Left lung (tissue), 10 donors: Measurements from ENCODE around the gene STPG3. TPM values are rescaled to one million over a fixed set of nuclear protein-coding genes. Genes with fewer than 3 reads are reported as not detected.

Experiments
- ATAC-seq: fragments of 200-7000 bp; cut with Tn5 transposase; one replicate; pipeline ENCODE4 v1.9.1; 2020; ENCODE audit warnings: moderate library complexity
- DNase-seq, 4 donors: peaks; one replicate each; pipeline ENCODE4 v3.0.0-alpha.2; 2013 to 2020
- H3K27ac ChIP-seq, 2 donors: fragments of 200-600 bp; sonication (generic) in 1 of 2; one replicate each; pipeline versions ENCODE4 v1.5.0 to v1.8.0; 2020 to 2021
- H3K27me3 ChIP-seq, 2 donors: fragments of 200-600 bp; sonication (generic) in 1 of 2; one replicate each; pipeline versions ENCODE4 v1.5.0 to v1.8.0; 2020 to 2021
- H3K36me3 ChIP-seq, 2 donors: fragments of 200-600 bp; sonication (generic) in 1 of 2; one replicate each; pipeline versions ENCODE4 v1.5.0 to v1.8.0; 2020 to 2021
- H3K4me1 ChIP-seq, 2 donors: fragments of 200-600 bp; one replicate each; pipeline ENCODE4 v1.8.0; 2021
- H3K4me3 ChIP-seq, 2 donors: fragments of 200-600 bp; sonication (generic) in 1 of 2; one replicate each; pipeline versions ENCODE4 v1.5.0 to v1.8.0; 2020 to 2021; ENCODE audit warnings: mild to moderate bottlenecking in 1 of 2
- H3K9me3 ChIP-seq, 2 donors: fragments of 200-600 bp; sonication (generic) in 1 of 2; one replicate each; pipeline versions ENCODE4 v1.5.0 to v1.8.0; 2020 to 2021
- intact Hi-C, 2 donors: fragments of 100-400 bp; cut with DNase I; formaldehyde crosslinking; loops; one replicate each; pipeline versions ENCODE4 v1.11.2 to v1.14.2; 2022
- polyA plus RNA-seq, 6 donors: library from polyadenylated mRNA; unstranded; fragments of 120-200 nt; gene quantifications; one replicate each; pipeline ENCODE4 v1.2.1, GENCODE V29; 2013; ENCODE audit not compliant: insufficient read length in 6 of 6
- total RNA-seq, 2 donors: library from RNA; stranded (reverse); fragmentation: NEBNext Ultra II Directional; extraction: Animal tissue kit (Norgen Biotek cat#: 25700); gene quantifications; one replicate each; pipeline ENCODE4 v1.2.1, GENCODE V29; 2021
- TF ChIP-seq, protein P1 (sequence below), 2 donors: fragments of 200-600 bp; sonication (generic) in 1 of 2; IDR thresholded peaks; one replicate each; pipeline versions ENCODE4 v1.5.0 to v1.8.0; 2021; ENCODE audit warnings: antibody characterized with exemption in 2 of 2
- donor health status: DM: no; HTN: yes; CAD: no.
- donor health status: DM: no; HTN: no; CAD: no.

The STPG3 gene
- total and polyA plus RNA-seq, 8 donors, result 0.69 to 1.4 (median 0.89) TPM; not detected in 2

- Histone ChIP-seq H3K4me3 (peak overlapping the region in 1 of 2 donors; percentile 44), H3K36me3 (no peaks in the 10 kb centered on the region), H3K9me3 (peaks cover 0 to 3% of the 10 kb centered on the region in 2 donors), H3K27ac (peak overlapping the region; percentile 77 to 85), H3K4me1 (peaks cover 5 to 41% of the 10 kb centered on the region in 2 donors), H3K27me3 (peaks cover 16 to 73% of the 10 kb centered on the region in 2 donors)
- TF ChIP-seq, protein P1, sequence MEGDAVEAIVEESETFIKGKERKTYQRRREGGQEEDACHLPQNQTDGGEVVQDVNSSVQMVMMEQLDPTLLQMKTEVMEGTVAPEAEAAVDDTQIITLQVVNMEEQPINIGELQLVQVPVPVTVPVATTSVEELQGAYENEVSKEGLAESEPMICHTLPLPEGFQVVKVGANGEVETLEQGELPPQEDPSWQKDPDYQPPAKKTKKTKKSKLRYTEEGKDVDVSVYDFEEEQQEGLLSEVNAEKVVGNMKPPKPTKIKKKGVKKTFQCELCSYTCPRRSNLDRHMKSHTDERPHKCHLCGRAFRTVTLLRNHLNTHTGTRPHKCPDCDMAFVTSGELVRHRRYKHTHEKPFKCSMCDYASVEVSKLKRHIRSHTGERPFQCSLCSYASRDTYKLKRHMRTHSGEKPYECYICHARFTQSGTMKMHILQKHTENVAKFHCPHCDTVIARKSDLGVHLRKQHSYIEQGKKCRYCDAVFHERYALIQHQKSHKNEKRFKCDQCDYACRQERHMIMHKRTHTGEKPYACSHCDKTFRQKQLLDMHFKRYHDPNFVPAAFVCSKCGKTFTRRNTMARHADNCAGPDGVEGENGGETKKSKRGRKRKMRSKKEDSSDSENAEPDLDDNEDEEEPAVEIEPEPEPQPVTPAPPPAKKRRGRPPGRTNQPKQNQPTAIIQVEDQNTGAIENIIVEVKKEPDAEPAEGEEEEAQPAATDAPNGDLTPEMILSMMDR (IDR thresholded peaks at IDR 0.05), result peak in 1 of 2 donors; percentile 60
- DNase-seq (no peak), ATAC-seq (peak; percentile 70)
- intact Hi-C loops, result no loop called here
Measured at GRCh38 chr9:137295238-137295811, 44.2 kb downstream of the STPG3 start.

DNA sequence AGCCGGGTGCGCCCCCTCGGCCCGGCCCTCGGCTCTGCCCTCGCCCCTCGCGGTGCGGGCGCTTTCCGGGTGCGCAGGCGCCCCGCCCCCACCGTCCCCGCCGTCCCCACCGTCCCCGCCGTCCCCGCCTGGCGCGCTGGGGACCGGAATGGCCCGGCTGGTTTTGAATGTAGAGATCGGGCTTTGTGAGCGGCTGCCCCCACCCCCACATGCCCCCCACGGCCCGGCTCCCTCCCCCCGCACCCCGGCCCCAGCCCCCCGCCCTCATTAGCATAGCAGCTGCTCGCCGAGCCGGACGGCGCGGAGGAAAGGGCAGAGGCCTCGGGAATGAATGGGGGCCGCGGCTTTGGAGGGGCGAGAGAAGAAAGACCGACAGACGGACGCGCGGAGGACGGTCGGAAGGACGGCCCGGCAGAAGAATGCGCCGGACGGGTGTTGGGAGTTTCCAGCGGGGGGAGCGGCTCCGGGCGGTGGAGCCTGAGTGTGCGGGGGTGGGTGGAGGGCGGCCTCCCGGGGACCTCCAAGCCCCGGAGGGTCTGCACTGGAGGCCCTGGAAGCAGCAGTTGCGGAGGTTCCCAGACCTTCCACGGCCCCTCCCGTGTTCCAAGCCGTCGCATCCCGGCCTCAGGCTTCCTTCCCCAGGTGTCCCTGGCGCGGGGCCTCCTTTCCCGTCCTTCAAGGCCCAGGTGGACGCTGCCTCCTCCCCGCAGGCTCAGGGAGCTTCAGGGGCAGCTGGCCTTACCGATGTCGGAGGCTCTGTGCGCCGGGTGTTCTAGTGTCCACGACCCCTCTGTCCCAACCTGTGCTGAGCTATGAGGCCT lies 45.0 kb downstream of the STPG3 start:
- Histone ChIP-seq H3K4me3 (peak overlapping the region; percentile 15 to 44), H3K27me3 (peaks cover 16 to 80% of the 10 kb centered on the region in 2 donors), H3K4me1 (peaks cover 5 to 49% of the 10 kb centered on the region in 2 donors), H3K36me3 (no peaks in the 10 kb centered on the region), H3K27ac (peak overlapping the region; percentile 77 to 85), H3K9me3 (peaks cover 0 to 3% of the 10 kb centered on the region in 2 donors)
- intact Hi-C loops, result no loop called here
- TF ChIP-seq, protein P1 (IDR thresholded peaks at IDR 0.05), result no peak
- ATAC-seq, result no peak
- no peak for DNase-seq

GRCh38 chr9:137296670-137297664 lies 45.9 kb downstream of the STPG3 start:
- no peak for ATAC-seq
- intact Hi-C loops, result no loop called here
- TF ChIP-seq, protein P1 (IDR thresholded peaks at IDR 0.05), result no peak
- no peaks in the 10 kb centered on the region for H3K36me3 ChIP-seq
- DNase-seq, result no peak
- peaks cover 0 to 3% of the 10 kb centered on the region in 2 donors for H3K9me3 ChIP-seq
- peaks cover 5 to 55% of the 10 kb centered on the region in 2 donors for H3K4me1 ChIP-seq
- peaks cover 16 to 87% of the 10 kb centered on the region in 2 donors for H3K27me3 ChIP-seq
- peak overlapping the region; percentile 77 to 85 for H3K27ac ChIP-seq
- peak overlapping the region in 1 of 2 donors; percentile 44 for H3K4me3 ChIP-seq

DNA sequence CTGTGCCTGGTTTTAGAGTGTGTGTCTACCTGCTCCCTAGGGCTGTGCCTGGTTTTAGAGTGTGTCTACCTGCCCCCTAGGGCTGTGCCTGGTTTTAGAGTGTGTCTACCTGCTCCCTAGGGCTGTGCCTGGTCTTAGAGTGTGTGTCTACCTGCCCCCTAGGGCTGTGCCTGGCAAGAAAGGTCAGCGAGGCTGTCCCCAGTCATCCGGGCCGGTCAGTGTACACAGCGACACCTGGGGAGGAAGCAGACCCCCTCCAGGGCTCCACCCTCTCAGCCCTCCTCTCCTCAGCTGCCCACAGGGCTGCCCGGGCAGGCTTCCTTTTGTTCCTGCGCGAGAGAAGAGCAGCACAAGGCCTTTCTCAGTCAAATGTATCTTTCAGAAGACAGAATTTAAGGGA lies 46.9 kb downstream of the STPG3 start:
- Histone ChIP-seq H3K36me3 (no peaks in the 10 kb centered on the region), H3K9me3 (peaks cover 0 to 3% of the 10 kb centered on the region in 2 donors), H3K27me3 (peaks cover 16 to 93% of the 10 kb centered on the region in 2 donors), H3K4me1 (peaks cover 5 to 61% of the 10 kb centered on the region in 2 donors), H3K27ac (peak overlapping the region; percentile 60 to 65), H3K4me3 (peak overlapping the region in 1 of 2 donors; percentile 46)
- TF ChIP-seq, protein P1 (IDR thresholded peaks at IDR 0.05), result no peak
- DNase-seq (no peak), ATAC-seq (no peak)
- intact Hi-C loops, result no loop called here
